GM18498 (cell line): ENCODE results near the gene IGSF3.
A peak's percentile ranks its signal among the peaks of the same experiment; 100 is the strongest.

Experiments used
- ATAC-seq: cut with Tn5 transposase; IDR thresholded peaks from one replicate; pipeline ENCODE4 v1.9.1; 2021; ENCODE audit warnings: mild to moderate bottlenecking, moderate library complexity; ENCODE audit not compliant: unreplicated experiment

IGSF3 gene

DNA sequence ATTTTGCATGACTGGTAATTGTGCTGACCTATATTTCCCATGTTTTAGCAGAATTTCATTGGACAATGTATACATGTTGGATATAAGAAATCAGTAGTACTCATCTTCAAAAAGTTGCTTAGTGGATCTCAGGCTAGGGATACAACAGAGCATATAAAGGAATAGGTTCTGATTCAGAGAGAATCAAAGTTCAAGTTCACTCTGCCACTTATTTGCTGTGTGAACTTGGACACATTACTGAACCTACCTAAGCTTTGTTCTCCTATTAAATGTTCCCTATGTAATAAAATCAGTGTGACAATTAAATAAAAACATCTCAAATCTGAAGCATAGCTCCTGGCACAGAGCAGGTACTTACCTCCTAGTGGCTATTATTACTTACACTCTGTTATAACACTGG, 106.0 kb downstream of the IGSF3 start:
- ATAC-seq: no peak

DNA sequence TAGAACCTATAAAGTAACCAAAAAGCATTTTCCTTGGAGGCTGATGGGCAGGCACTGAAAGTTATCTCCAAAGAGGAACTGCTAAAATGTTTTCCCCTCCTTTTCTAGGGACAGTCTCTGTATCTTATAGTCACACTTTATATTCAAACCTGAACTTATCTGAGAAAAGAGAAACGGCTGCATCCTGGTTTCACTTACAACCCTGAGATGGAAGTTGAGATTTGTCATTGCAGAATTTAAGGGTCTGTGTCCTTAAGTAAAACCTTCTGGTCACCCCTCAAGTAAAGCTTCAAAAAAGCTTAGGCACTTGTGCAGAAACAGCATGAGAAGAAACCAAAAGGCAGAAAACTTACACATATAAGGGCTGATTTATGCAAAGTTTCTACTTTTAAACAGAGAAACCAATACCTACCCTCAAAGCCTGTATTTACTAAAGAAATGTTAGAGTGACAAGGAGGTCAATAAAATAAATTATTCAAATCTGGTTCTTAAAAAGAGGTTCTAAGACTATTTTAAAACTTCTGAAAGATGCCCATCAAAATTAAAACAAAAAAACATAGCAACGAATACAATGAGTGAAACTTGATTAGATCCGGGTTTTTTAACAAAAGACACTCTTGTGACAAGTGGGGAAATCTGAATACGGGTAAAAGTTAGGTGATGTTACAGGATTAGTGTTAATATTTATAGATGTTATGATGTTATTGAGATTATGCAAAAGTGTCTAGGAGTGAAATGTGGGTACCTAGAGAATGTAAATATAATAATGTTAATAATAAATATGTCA, 106.6 kb downstream of the IGSF3 start:
- peak; percentile 30 for ATAC-seq

DNA sequence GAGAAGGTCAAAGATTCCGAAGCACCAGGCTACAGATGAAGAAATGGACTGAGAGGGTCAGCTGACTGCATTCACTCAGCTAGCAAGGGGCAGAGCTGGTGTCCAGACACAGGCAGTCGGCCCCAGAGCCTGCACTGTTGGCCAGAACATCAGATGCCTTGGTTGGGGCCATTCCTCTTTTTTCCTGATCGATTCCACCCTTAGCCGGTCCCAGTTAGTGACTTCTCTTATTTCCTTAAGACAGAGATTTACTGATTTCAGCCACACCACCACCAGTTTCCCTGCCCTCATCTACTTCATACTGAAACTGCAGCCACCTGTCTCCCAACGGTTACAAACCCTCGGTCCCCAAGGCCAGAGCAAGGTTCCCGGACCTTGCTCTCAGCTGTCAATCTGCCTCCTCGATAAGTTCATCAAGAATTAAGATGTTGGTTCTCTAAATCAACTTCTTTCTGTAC, 108.2 kb downstream of the IGSF3 start:
- peak; percentile 43 for ATAC-seq

GRCh38 chr1:116558571-116558970, 109.0 kb downstream of the IGSF3 start:
- no peak for ATAC-seq

DNA sequence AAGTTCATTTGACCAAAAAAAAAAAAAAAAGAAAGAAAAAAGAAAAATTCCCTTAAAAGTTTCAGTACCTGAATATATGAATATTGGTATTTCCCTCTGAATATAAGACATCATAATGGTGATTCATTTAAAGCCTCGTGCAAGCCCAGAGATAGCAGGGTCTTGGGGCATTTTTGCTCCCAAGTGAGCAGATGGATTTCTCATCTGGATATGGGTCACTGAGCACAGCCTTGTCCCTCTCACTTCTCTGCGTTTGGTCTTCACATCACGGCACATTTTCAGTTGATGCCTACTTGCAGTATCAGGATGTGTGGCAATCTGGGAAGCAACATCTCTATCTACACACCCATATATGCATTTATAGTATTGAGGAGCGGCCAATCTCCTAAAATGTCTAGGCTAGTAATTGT, 109.4 kb downstream of the IGSF3 start:
- ATAC-seq: no peak

DNA sequence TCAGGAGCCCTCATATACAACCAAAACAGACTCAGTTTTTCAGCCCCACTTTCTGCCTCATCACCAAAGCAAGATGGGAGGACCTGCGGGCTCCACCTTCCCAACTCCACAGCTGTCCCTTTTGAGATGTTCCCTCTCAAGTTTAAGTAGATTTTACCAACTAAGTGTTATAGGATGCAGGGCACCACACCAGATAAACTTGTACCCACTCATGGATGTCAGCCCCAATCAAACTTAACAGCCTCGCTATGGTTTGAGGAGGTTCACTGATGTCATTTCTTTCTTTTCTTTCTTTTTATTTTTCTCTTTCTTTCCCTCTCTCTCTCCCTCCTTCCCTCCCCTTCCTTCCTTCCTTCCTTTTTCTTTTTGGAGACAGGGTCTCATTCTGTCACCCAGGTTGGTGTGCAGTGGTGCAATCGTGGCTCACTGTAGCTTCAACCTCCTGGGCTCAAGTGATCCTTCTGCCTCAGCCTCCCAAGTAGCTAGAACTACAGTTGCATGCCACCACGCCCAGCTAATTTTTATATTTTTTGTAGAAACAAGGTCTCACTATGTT, 110.1 kb downstream of the IGSF3 start:
- ATAC-seq: no peak

GRCh38 chr1:116556289-116557006, 111.1 kb downstream of the IGSF3 start:
- ATAC-seq: peak; percentile 66

GRCh38 chr1:116554924-116555323, 112.6 kb downstream of the IGSF3 start:
- no peak for ATAC-seq

DNA sequence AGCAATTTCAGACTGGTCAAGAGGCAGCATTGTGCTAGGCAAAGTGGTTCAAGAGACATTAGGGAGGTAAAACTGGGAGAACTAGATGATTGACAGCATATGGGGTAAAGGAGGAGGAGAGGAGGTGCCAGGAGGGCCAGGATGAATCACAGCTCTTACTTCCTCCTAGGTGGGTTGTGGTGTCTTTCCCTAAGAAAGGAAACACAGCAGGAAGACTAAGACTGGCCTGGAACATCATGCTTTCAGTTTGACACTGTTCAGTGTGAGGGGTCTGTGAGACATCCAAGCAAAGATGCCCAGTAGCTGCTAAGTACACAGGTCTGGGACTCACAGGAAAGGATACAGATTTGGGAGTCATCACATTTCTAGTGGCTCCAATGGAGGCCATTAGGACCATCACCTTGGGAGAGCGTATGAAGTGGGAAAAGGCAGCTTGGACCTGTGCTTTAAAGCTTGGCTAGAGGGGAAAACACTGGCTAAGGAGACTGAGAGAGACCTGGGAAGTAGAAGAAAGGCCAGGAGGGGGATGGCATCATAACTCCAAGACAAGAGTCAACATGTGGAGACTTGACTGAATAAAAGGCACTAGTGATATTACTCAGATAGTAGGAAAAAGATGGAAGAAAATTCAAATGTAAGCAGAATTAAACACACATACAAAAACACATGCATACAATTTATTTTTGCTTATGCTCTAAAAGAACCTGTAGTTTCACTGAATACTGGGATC, 114.0 kb downstream of the IGSF3 start:
- no peak for ATAC-seq

DNA sequence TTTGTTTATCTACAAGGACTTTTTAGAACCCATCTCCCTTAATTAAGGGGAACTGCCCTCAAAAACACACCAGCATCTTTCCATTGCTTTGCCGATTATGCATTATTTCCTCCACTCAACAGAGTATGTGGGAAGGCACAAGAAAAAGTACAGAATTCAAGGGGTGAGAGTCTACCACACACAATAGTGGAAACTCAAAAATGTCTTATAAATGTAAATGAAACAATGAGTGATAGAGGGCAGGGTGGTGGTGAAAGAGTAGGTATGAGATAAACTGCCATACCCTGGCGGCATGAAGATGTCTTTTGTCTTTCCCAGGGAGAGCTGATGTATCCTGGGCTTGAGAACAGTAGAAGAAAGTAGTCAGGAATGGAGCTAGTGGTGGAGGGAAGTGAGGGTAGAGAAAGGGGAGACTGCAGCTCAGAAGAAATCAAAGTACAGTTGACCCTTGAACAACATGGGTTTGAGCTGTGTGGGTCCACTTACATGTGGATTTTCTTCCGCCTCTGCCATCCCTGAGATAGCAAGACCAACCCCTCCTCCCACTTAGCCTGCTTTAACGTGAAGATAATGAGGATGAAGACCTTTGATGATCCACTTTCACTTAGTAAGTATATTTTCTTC, 121.1 kb downstream of the IGSF3 start:
- no peak for ATAC-seq

GRCh38 chr1:116545359-116545705, 122.2 kb downstream of the IGSF3 start:
- peak; percentile 14 for ATAC-seq

- peak; percentile 45 for ATAC-seq
Observed at GRCh38 chr1:116544588-116545358, 122.8 kb downstream of the IGSF3 start.

GRCh38 chr1:116540088-116540487, 127.4 kb downstream of the IGSF3 start:
- peak; percentile 51 for ATAC-seq

DNA sequence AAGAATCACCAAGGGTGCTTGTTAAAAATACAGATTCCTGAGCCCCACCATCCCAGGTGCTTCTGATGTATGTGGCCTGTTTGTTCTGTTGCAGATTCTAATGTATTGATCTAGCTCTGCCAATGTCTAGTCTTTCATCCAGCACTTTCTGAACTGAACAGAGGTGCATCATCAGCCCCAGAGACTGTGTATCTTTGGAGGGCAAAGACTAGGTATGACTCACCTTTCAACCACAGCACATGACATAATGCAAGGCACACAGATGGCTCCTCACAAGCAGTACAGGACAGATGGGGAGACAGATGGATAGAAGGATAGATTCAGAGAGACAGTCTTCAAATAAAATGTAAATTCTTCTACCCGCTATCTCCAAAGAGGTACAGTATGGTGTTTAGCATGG, 129.0 kb downstream of the IGSF3 start:
- peak; percentile 77 for ATAC-seq

GRCh38 chr1:116537898-116538297, 129.6 kb downstream of the IGSF3 start:
- no peak for ATAC-seq

DNA sequence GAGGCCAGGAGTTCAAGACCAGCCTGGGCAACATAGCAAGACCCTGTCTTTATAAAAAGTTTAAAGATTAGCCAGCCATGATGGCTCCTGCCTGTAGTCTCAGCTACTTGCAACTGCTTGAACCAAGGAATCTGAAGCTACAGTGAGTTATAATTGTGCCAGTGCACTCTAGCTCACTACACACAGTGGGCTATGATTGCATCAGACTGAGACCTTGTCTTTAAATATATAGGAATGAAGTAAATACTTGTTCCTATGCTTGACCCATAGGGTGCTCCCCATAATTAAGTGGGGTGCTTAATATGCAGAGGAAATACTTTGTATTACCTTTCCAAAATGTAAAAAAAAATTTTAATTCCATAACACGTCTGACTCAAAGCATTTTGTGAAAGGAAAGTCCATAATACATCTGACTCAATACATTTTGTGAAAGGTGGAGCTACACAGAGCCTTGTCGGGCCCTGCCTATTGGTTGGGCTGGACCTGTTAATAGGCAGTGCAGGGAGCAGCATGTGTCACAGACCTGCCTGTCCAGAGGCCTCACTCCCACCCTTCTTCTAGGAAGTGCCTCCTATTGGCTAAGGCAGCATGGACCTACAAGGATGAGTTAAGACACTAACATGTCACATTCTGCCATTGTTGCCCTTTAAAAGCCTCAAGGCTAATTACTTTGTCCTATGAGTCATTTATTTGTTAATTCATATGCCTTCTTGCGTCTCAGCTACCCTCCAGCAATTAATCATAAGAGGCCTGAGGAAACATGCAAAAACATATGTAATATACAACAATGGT, 130.3 kb downstream of the IGSF3 start:
- ATAC-seq: no peak

GRCh38 chr1:116534014-116534739, 133.4 kb downstream of the IGSF3 start:
- no peak for ATAC-seq

- no peak for ATAC-seq
Observed at GRCh38 chr1:116533429-116533820, 134.1 kb downstream of the IGSF3 start.
